ENCODE measurements around the gene NDC80. TPM values are rescaled to one million over a fixed set of nuclear protein-coding genes. Genes with fewer than 3 reads are reported as not detected.

The NDC80 gene
- total and polyA plus RNA-seq, 4 donors: 0.29 to 2.4 (median 1.6) TPM

- H3K4me3 ChIP-seq (ENCODE audit: low read length in 2 of 2): no peak overlapping the region
- intact Hi-C loops (cut with DNase I): no loop called here
- WGBS, 2 donors: 64 to 72% methylated on average over 3 of the region's 3 CpGs
- no peaks in the 10 kb centered on the region for H3K36me3 ChIP-seq (ENCODE audit: control insufficient read depth in 1 of 2, insufficient read depth in 2 of 2, low read length in 1 of 2)
- no peak for ATAC-seq (ENCODE audit: low FRiP score)
- no peak overlapping the region for H3K27ac ChIP-seq (ENCODE audit: low read depth in 1 of 2, low read length in 2 of 2)
- H3K4me1 ChIP-seq (ENCODE audit: control insufficient read depth in 1 of 2, insufficient read depth in 2 of 2, low read length in 2 of 2): no peaks in the 10 kb centered on the region
- no peak for DNase-seq
- no peaks in the 10 kb centered on the region for H3K9me3 ChIP-seq (ENCODE audit: control insufficient read depth, low read length)
- no peaks in the 10 kb centered on the region for H3K27me3 ChIP-seq (ENCODE audit: control insufficient read depth in 1 of 2, insufficient read depth in 2 of 2, low read length in 1 of 2)
Observed at GRCh38 chr18:2589345-2590068, 18.1 kb downstream of the NDC80 start.

GRCh38 chr18:2590303-2590702 is 18.9 kb downstream of the NDC80 start:
- no peak overlapping the region for H3K27ac ChIP-seq (ENCODE audit: low read depth in 1 of 2, low read length in 2 of 2)
- H3K27me3 ChIP-seq (ENCODE audit: control insufficient read depth in 1 of 2, insufficient read depth in 2 of 2, low read length in 1 of 2): no peaks in the 10 kb centered on the region
- WGBS, 2 donors: 60 to 65% methylated on average over 2 of the region's 2 CpGs
- no peaks in the 10 kb centered on the region for H3K9me3 ChIP-seq (ENCODE audit: control insufficient read depth, low read length)
- DNase-seq (no peak), ATAC-seq (ENCODE audit: low FRiP score) (no peak)
- no peaks in the 10 kb centered on the region for H3K4me1 ChIP-seq (ENCODE audit: control insufficient read depth in 1 of 2, insufficient read depth in 2 of 2, low read length in 2 of 2)
- no peak overlapping the region for H3K4me3 ChIP-seq (ENCODE audit: low read length in 2 of 2)
- no peaks in the 10 kb centered on the region for H3K36me3 ChIP-seq (ENCODE audit: control insufficient read depth in 1 of 2, insufficient read depth in 2 of 2, low read length in 1 of 2)
- intact Hi-C loops (cut with DNase I): no loop called here

GRCh38 chr18:2597639-2598038 is 26.3 kb downstream of the NDC80 start:
- no peak for ATAC-seq (ENCODE audit: low FRiP score)
- no peak overlapping the region for H3K27ac ChIP-seq (ENCODE audit: low read depth in 1 of 2, low read length in 2 of 2)
- H3K36me3 ChIP-seq (ENCODE audit: control insufficient read depth in 1 of 2, insufficient read depth in 2 of 2, low read length in 1 of 2): no peaks in the 10 kb centered on the region
- H3K4me1 ChIP-seq (ENCODE audit: control insufficient read depth in 1 of 2, insufficient read depth in 2 of 2, low read length in 2 of 2): no peaks in the 10 kb centered on the region
- H3K27me3 ChIP-seq (ENCODE audit: control insufficient read depth in 1 of 2, insufficient read depth in 2 of 2, low read length in 1 of 2): no peaks in the 10 kb centered on the region
- intact Hi-C loops (cut with DNase I): no loop called here
- no peak for DNase-seq
- no peak overlapping the region for H3K4me3 ChIP-seq (ENCODE audit: low read length in 2 of 2)
- WGBS, 2 donors: 95 to 96% methylated on average over 5 of the region's 5 CpGs
- H3K9me3 ChIP-seq (ENCODE audit: control insufficient read depth, low read length): no peaks in the 10 kb centered on the region

- DNase-seq (no peak), ATAC-seq (ENCODE audit: low FRiP score) (no peak)
- Histone ChIP-seq H3K36me3 (ENCODE audit: control insufficient read depth in 1 of 2, insufficient read depth in 2 of 2, low read length in 1 of 2) (no peaks in the 10 kb centered on the region), H3K9me3 (ENCODE audit: control insufficient read depth, low read length) (no peaks in the 10 kb centered on the region), H3K4me3 (ENCODE audit: low read length in 2 of 2) (no peak overlapping the region), H3K4me1 (ENCODE audit: control insufficient read depth in 1 of 2, insufficient read depth in 2 of 2, low read length in 2 of 2) (no peaks in the 10 kb centered on the region), H3K27ac (ENCODE audit: low read depth in 1 of 2, low read length in 2 of 2) (no peak overlapping the region), H3K27me3 (ENCODE audit: control insufficient read depth in 1 of 2, insufficient read depth in 2 of 2, low read length in 1 of 2) (no peaks in the 10 kb centered on the region)
- intact Hi-C loops (cut with DNase I): no loop called here
Observed at GRCh38 chr18:2602844-2603243, 31.5 kb downstream of the NDC80 start.

GRCh38 chr18:2606335-2606734 is 35.0 kb downstream of the NDC80 start:
- H3K4me3 ChIP-seq (ENCODE audit: low read length in 2 of 2): no peak overlapping the region
- no peak overlapping the region for H3K27ac ChIP-seq (ENCODE audit: low read depth in 1 of 2, low read length in 2 of 2)
- no peaks in the 10 kb centered on the region for H3K36me3 ChIP-seq (ENCODE audit: control insufficient read depth in 1 of 2, insufficient read depth in 2 of 2, low read length in 1 of 2)
- intact Hi-C loops (cut with DNase I): no loop called here
- no peaks in the 10 kb centered on the region for H3K9me3 ChIP-seq (ENCODE audit: control insufficient read depth, low read length)
- H3K27me3 ChIP-seq (ENCODE audit: control insufficient read depth in 1 of 2, insufficient read depth in 2 of 2, low read length in 1 of 2): no peaks in the 10 kb centered on the region
- WGBS, 2 donors: 34 to 37% methylated on average over 2 of the region's 2 CpGs
- ATAC-seq (ENCODE audit: low FRiP score) (no peak), DNase-seq (no peak)
- H3K4me1 ChIP-seq (ENCODE audit: control insufficient read depth in 1 of 2, insufficient read depth in 2 of 2, low read length in 2 of 2): no peaks in the 10 kb centered on the region

- no peak overlapping the region for H3K27ac ChIP-seq (ENCODE audit: low read depth in 1 of 2, low read length in 2 of 2)
- 98 to 100% methylated on average over 2 of the region's 2 CpGs for WGBS, 2 donors
- intact Hi-C loops (cut with DNase I): no loop called here
- H3K36me3 ChIP-seq (ENCODE audit: control insufficient read depth in 1 of 2, insufficient read depth in 2 of 2, low read length in 1 of 2): no peaks in the 10 kb centered on the region
- no peak for DNase-seq
- H3K4me3 ChIP-seq (ENCODE audit: low read length in 2 of 2): no peak overlapping the region
- H3K4me1 ChIP-seq (ENCODE audit: control insufficient read depth in 1 of 2, insufficient read depth in 2 of 2, low read length in 2 of 2): no peaks in the 10 kb centered on the region
- no peaks in the 10 kb centered on the region for H3K27me3 ChIP-seq (ENCODE audit: control insufficient read depth in 1 of 2, insufficient read depth in 2 of 2, low read length in 1 of 2)
- H3K9me3 ChIP-seq (ENCODE audit: control insufficient read depth, low read length): no peaks in the 10 kb centered on the region
- ATAC-seq (ENCODE audit: low FRiP score): no peak
Observed at GRCh38 chr18:2609604-2610003, 38.2 kb downstream of the NDC80 start.

GRCh38 chr18:2610549-2610948 is 39.2 kb downstream of the NDC80 start:
- ATAC-seq (ENCODE audit: low FRiP score) (no peak), DNase-seq (no peak)
- intact Hi-C loops (cut with DNase I): no loop called here
- Histone ChIP-seq H3K9me3 (ENCODE audit: control insufficient read depth, low read length) (peaks cover 2% of the 10 kb centered on the region), H3K4me1 (ENCODE audit: control insufficient read depth in 1 of 2, insufficient read depth in 2 of 2, low read length in 2 of 2) (no peaks in the 10 kb centered on the region), H3K36me3 (ENCODE audit: control insufficient read depth in 1 of 2, insufficient read depth in 2 of 2, low read length in 1 of 2) (no peaks in the 10 kb centered on the region), H3K27ac (ENCODE audit: low read depth in 1 of 2, low read length in 2 of 2) (no peak overlapping the region), H3K4me3 (ENCODE audit: low read length in 2 of 2) (no peak overlapping the region), H3K27me3 (ENCODE audit: control insufficient read depth in 1 of 2, insufficient read depth in 2 of 2, low read length in 1 of 2) (no peaks in the 10 kb centered on the region)
- 89 to 91% methylated on average over 5 of the region's 5 CpGs for WGBS, 2 donors

GRCh38 chr18:2612996-2613395 is 41.6 kb downstream of the NDC80 start:
- intact Hi-C loops (cut with DNase I): no loop called here
- H3K27ac ChIP-seq (ENCODE audit: low read depth in 1 of 2, low read length in 2 of 2): no peak overlapping the region
- H3K9me3 ChIP-seq (ENCODE audit: control insufficient read depth, low read length): peaks cover 2% of the 10 kb centered on the region
- no peaks in the 10 kb centered on the region for H3K36me3 ChIP-seq (ENCODE audit: control insufficient read depth in 1 of 2, insufficient read depth in 2 of 2, low read length in 1 of 2)
- H3K27me3 ChIP-seq (ENCODE audit: control insufficient read depth in 1 of 2, insufficient read depth in 2 of 2, low read length in 1 of 2): no peaks in the 10 kb centered on the region
- no peak for DNase-seq
- H3K4me1 ChIP-seq (ENCODE audit: control insufficient read depth in 1 of 2, insufficient read depth in 2 of 2, low read length in 2 of 2): no peaks in the 10 kb centered on the region
- no peak overlapping the region for H3K4me3 ChIP-seq (ENCODE audit: low read length in 2 of 2)
- 70 to 71% methylated on average over 1 of the region's 1 CpG for WGBS, 2 donors
- ATAC-seq (ENCODE audit: low FRiP score): no peak

- 69 to 70% methylated on average over 4 of the region's 4 CpGs for WGBS, 2 donors
- intact Hi-C loops (cut with DNase I): no loop called here
- no peaks in the 10 kb centered on the region for H3K36me3 ChIP-seq (ENCODE audit: control insufficient read depth in 1 of 2, insufficient read depth in 2 of 2, low read length in 1 of 2)
- H3K27ac ChIP-seq (ENCODE audit: low read depth in 1 of 2, low read length in 2 of 2): no peak overlapping the region
- no peak overlapping the region for H3K4me3 ChIP-seq (ENCODE audit: low read length in 2 of 2)
- no peaks in the 10 kb centered on the region for H3K4me1 ChIP-seq (ENCODE audit: control insufficient read depth in 1 of 2, insufficient read depth in 2 of 2, low read length in 2 of 2)
- H3K9me3 ChIP-seq (ENCODE audit: control insufficient read depth, low read length): peaks cover 2% of the 10 kb centered on the region
- DNase-seq (no peak), ATAC-seq (ENCODE audit: low FRiP score) (no peak)
- no peaks in the 10 kb centered on the region for H3K27me3 ChIP-seq (ENCODE audit: control insufficient read depth in 1 of 2, insufficient read depth in 2 of 2, low read length in 1 of 2)
Observed at GRCh38 chr18:2617401-2617998, 46.1 kb downstream of the NDC80 start.

Measured in aorta (tissue), 5 donors.